AG08396 (cell line): ENCODE data around the gene ZNF697.
"Not testable (repeated sequence)": the region's sequence is repeated elsewhere in the genome, so short reads cannot be mapped to it uniquely, and the experiment has no call there.

Source experiments
- DNase-seq: peaks from one replicate; pipeline ENCODE4 v3.0.0; 2012; ENCODE audit warnings: low spot score, mixed read lengths

ZNF697 gene

GRCh38 chr1:119647734-119648619 is at the start of gene ZNF697:
TSS of gene ZNF697 (minus strand) at chr1:119648266. CDS start at chr1:119626100, 22,166 bp downstream.
- DNase-seq = peak; percentile 96

GRCh38 chr1:119697598-119697997 is 49.5 kb upstream of the ZNF697 start:
- no peak for DNase-seq

- DNase-seq = not testable (repeated sequence)
Observed at GRCh38 chr1:119696863-119697262, 48.8 kb upstream of the ZNF697 start.

- DNase-seq = no peak
Observed at GRCh38 chr1:119689511-119689910, 41.4 kb upstream of the ZNF697 start.

- no peak for DNase-seq
Observed at GRCh38 chr1:119688810-119689209, 40.7 kb upstream of the ZNF697 start.

GRCh38 chr1:119687434-119688079 is 39.5 kb upstream of the ZNF697 start:
- no peak for DNase-seq

GRCh38 chr1:119686661-119687060 is 38.6 kb upstream of the ZNF697 start:
- no peak for DNase-seq

GRCh38 chr1:119683893-119684292 is 35.8 kb upstream of the ZNF697 start:
- no peak for DNase-seq

- DNase-seq = no peak
Observed at GRCh38 chr1:119682141-119682540, 34.1 kb upstream of the ZNF697 start.

- DNase-seq = no peak
Observed at GRCh38 chr1:119681560-119681959, 33.5 kb upstream of the ZNF697 start.

- no peak for DNase-seq
Observed at GRCh38 chr1:119680723-119681122, 32.7 kb upstream of the ZNF697 start.

- no peak for DNase-seq
Observed at GRCh38 chr1:119680193-119680592, 32.1 kb upstream of the ZNF697 start.

GRCh38 chr1:119679223-119679622 is 31.2 kb upstream of the ZNF697 start:
- no peak for DNase-seq

- no peak for DNase-seq
Observed at GRCh38 chr1:119676571-119677206, 28.6 kb upstream of the ZNF697 start.

GRCh38 chr1:119675349-119676345 is 27.6 kb upstream of the ZNF697 start:
- DNase-seq = peak; percentile 82

GRCh38 chr1:119674835-119675289 is 26.8 kb upstream of the ZNF697 start:
- DNase-seq = peak; percentile 63

GRCh38 chr1:119674111-119674526 is 26.1 kb upstream of the ZNF697 start:
- peak; percentile 24 for DNase-seq

GRCh38 chr1:119673171-119673940 is 25.3 kb upstream of the ZNF697 start:
- DNase-seq = no peak

- DNase-seq = no peak
Observed at GRCh38 chr1:119670898-119671297, 22.8 kb upstream of the ZNF697 start.

- no peak for DNase-seq
Observed at GRCh38 chr1:119667173-119667572, 19.1 kb upstream of the ZNF697 start.

- DNase-seq = no peak
Observed at GRCh38 chr1:119664067-119664466, 16.0 kb upstream of the ZNF697 start.
